Measurements from ENCODE around the gene OGT.

DNA sequence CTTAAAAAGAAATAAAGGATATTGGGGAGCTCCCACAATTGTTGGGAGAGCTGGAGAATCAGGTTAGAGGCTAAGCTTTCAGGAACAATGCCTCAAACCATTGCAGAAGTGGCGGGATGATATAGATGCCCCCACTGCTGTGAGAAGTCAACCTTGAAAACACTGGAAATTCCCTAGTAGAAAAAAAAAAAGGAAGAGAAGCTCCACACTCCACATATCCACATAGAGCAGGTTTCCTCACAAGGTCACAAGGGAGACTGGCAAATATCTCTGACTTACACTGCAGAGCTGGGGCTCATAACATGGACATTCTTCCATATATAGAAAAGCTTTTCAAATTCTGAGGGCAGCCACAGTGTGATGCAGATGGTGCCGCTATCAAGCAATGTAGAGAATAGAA is 22.7 kb upstream of the OGT start:
- TF ChIP-seq CTCF (conservative IDR thresholded peaks at IDR 0.05) (no peak), EZH2 (IDR thresholded peaks at IDR 0.05; ENCODE audit: low read depth) (no peak)
